SK-N-SH (cell line): ENCODE measurements around the gene HOXB2.
"Not testable (repeated sequence)": the region's sequence is repeated elsewhere in the genome, so short reads cannot be mapped to it uniquely, and the experiment has no call there.

Experiments used
- ELF1 ChIP-seq: IDR thresholded peaks from 2 replicates; pipeline ENCODE4 v1.4.0; 2012
- EP300 ChIP-seq, 2 experiments: IDR thresholded peaks; 2 replicates each; pipeline versions ENCODE4 v1.4.0 to v1.6.1; 2012; ENCODE audit warnings: borderline replicate concordance in 1 of 2, low read depth in 1 of 2, low read length in 1 of 2
- FOXJ3 ChIP-seq: sonication (generic); formaldehyde crosslinking; IDR thresholded peaks from 2 replicates; pipeline ENCODE4 v1.5.1; 2020; ENCODE audit warnings: mild to moderate bottlenecking, missing genetic modification reagents
- FOXM1 ChIP-seq: IDR thresholded peaks from 2 replicates; pipeline ENCODE4 v1.4.0; 2012; ENCODE audit warnings: low read depth, mild to moderate bottlenecking
- MXI1 ChIP-seq: IDR thresholded peaks from 2 replicates; pipeline ENCODE4 v1.6.1; 2012; ENCODE audit warnings: mild to moderate bottlenecking, low read depth, low read length, improper control_type of control experiment
- POLR2AphosphoS5 ChIP-seq: IDR thresholded peaks from 2 replicates; pipeline ENCODE4 v1.6.1; 2012; ENCODE audit warnings: low read depth, low read length
- RCOR1 ChIP-seq: fragments of 150-350 bp; IDR thresholded peaks from 2 replicates; pipeline ENCODE4 v1.6.1; 2017; ENCODE audit warnings: antibody characterized with exemption, low read length
- RFX5 ChIP-seq: IDR thresholded peaks from 2 replicates; pipeline ENCODE4 v1.6.1; 2012; ENCODE audit warnings: mild to moderate bottlenecking, improper control_type of control experiment, low read length
- SMC3 ChIP-seq: IDR thresholded peaks from 2 replicates; pipeline ENCODE4 v1.6.1; 2012; ENCODE audit warnings: low read depth, low read length, improper control_type of control experiment
- TEAD4 ChIP-seq: IDR thresholded peaks from 2 replicates; pipeline ENCODE4 v1.4.0; 2012; ENCODE audit warnings: mild to moderate bottlenecking, borderline replicate concordance; ENCODE audit not compliant: insufficient read depth
- USF2 ChIP-seq: fragments of 150-350 bp; IDR thresholded peaks from 2 replicates; pipeline ENCODE4 v1.6.1; 2017; ENCODE audit warnings: antibody characterized with exemption, low read length, low read depth, borderline replicate concordance
- TF ChIP-seq, protein P1 (sequence below): fragments of 200-600 bp; sonication (generic); IDR thresholded peaks from 2 replicates; pipeline ENCODE4 v1.6.1; 2017; ENCODE audit warnings: antibody characterized with exemption, mild to moderate bottlenecking, moderate library complexity
- TF ChIP-seq, protein P2 (sequence below): IDR thresholded peaks from 2 replicates; pipeline ENCODE4 v1.4.0; 2012; ENCODE audit warnings: low read depth, borderline replicate concordance

DNA sequence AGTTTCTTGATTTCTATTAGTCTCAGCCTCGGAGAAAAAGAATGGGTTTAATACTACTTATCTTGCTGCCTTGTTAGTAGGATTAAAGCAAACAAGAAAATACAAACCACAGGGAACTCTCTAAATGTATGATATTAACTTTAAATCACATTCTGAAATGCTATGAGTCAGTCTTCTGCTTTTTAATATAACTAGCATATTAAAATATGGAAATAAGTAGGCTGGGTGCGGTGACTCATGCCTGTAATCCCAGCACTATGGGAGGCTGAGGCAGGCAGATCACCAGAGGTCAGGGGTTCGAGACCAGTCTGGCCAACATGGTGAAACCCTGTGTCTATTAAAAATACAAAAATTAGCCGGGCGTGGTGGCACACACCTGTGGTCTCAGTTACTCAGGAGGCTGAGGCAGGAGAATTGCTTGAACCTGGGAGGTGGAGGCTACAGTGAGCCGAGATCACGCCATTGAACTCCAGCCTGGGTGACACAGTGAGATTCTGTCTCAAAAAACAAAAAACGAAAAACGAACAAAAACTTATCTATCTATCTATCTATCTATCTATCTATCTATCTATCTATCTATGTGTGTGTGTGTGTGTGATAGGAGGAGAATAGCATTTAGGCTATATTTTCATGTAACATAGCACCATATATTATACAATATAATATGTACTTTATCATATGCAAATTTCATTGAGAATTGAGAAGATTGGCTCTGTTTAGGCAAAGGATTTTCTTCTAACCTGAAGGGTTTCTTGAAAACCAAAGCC, 8.9 kb downstream of the HOXB2 start:
- TF ChIP-seq, protein P1, sequence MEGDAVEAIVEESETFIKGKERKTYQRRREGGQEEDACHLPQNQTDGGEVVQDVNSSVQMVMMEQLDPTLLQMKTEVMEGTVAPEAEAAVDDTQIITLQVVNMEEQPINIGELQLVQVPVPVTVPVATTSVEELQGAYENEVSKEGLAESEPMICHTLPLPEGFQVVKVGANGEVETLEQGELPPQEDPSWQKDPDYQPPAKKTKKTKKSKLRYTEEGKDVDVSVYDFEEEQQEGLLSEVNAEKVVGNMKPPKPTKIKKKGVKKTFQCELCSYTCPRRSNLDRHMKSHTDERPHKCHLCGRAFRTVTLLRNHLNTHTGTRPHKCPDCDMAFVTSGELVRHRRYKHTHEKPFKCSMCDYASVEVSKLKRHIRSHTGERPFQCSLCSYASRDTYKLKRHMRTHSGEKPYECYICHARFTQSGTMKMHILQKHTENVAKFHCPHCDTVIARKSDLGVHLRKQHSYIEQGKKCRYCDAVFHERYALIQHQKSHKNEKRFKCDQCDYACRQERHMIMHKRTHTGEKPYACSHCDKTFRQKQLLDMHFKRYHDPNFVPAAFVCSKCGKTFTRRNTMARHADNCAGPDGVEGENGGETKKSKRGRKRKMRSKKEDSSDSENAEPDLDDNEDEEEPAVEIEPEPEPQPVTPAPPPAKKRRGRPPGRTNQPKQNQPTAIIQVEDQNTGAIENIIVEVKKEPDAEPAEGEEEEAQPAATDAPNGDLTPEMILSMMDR: not testable (repeated sequence)
- TF ChIP-seq TEAD4; ELF1; FOXJ3 (CRISPR knock-in tag); RFX5; FOXM1; SMC3; MXI1; EP300 (IDR thresholded peaks at IDR 0.05; ENCODE audit: borderline replicate concordance in 1 of 2, low read depth in 1 of 2, low read length in 1 of 2); USF2; RCOR1; POLR2AphosphoS5: not testable (repeated sequence)
- TF ChIP-seq, protein P2, sequence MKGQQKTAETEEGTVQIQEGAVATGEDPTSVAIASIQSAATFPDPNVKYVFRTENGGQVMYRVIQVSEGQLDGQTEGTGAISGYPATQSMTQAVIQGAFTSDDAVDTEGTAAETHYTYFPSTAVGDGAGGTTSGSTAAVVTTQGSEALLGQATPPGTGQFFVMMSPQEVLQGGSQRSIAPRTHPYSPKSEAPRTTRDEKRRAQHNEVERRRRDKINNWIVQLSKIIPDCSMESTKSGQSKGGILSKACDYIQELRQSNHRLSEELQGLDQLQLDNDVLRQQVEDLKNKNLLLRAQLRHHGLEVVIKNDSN: not testable (repeated sequence)
